ENCODE measurements around the gene PDK3. TPM values are rescaled to one million over a fixed set of nuclear protein-coding genes. Genes with fewer than 3 reads are reported as not detected.

PDK3 gene
- total and polyA plus RNA-seq, 2 experiments from 2014 or later = 22.5 to 23.4 TPM

DNA sequence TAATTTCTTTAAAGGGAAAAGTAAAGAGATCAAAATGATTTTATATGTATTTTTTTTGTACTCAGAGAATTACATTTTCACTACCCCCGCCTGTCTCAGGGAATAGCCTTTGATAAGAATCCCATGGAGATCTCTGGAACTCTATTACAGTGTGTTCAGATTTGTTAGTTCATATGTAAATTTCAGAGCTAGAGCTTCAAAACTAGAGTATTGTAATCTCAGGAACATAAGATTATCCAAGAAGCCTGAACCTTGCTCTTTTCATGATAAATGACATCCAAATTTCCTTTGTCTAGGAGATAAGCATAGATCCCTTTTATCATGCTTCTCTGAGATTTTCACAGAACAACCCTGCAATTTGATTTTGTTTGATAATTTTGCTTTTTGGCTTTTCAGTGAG, 82.9 kb downstream of the PDK3 start:
- no peak for DNase-seq (ENCODE audit: low spot score)
- 100% methylated on average over 1 of the region's 1 CpG for WGBS (ENCODE audit: low lambda C conversion rate, missing lambda C conversion rate)
- Histone ChIP-seq H3K9me2 (replicated peaks; ENCODE audit: insufficient read depth) (no peaks in the 10 kb centered on the region), H4K20me1 (ENCODE audit: insufficient read depth, poor library complexity, severe bottlenecking) (no peaks in the 10 kb centered on the region), H3K27ac (no peak overlapping the region), H3K79me2 (no peaks in the 10 kb centered on the region), H3K27me3 (no peaks in the 10 kb centered on the region), H3K36me3 (replicated peaks; ENCODE audit: insufficient read depth, low read depth) (no peaks in the 10 kb centered on the region), H3K4me1 (ENCODE audit: insufficient read depth) (no peaks in the 10 kb centered on the region), H3K4me3 (no peak overlapping the region), H3K9me3 (ENCODE audit: low read depth) (no peaks in the 10 kb centered on the region), H2AFZ (no peak overlapping the region), H3K4me2 (no peak overlapping the region)
- TF ChIP-seq EZH2phosphoT487 (IDR thresholded peaks at IDR 0.05; ENCODE audit: low read depth, severe bottlenecking, unreplicated experiment) (no peak), EZH2 (IDR thresholded peaks at IDR 0.05; ENCODE audit: borderline replicate concordance) (no peak)
- TF ChIP-seq, protein P1, sequence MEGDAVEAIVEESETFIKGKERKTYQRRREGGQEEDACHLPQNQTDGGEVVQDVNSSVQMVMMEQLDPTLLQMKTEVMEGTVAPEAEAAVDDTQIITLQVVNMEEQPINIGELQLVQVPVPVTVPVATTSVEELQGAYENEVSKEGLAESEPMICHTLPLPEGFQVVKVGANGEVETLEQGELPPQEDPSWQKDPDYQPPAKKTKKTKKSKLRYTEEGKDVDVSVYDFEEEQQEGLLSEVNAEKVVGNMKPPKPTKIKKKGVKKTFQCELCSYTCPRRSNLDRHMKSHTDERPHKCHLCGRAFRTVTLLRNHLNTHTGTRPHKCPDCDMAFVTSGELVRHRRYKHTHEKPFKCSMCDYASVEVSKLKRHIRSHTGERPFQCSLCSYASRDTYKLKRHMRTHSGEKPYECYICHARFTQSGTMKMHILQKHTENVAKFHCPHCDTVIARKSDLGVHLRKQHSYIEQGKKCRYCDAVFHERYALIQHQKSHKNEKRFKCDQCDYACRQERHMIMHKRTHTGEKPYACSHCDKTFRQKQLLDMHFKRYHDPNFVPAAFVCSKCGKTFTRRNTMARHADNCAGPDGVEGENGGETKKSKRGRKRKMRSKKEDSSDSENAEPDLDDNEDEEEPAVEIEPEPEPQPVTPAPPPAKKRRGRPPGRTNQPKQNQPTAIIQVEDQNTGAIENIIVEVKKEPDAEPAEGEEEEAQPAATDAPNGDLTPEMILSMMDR (IDR thresholded peaks at IDR 0.05; ENCODE audit: poor library complexity) = no peak

DNA sequence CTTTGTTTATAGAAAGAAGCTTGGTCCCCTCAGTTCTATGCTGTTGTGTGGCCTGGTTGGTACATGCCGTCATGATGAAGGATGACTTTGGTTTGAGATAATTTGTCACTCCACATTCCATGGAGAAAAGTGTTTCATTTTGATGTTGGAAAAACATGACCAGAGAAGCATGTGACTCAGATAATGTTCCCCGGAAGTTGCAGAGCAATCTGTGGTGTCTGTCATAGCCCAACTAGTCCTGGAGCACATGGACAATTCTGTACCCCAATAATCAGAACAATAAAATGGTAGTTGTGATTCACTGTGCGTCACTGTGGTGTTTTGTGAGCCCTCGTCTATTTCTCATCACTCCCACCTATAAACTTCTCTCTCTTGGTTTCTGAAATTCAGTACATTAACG, 85.1 kb downstream of the PDK3 start:
- TF ChIP-seq EZH2phosphoT487 (IDR thresholded peaks at IDR 0.05; ENCODE audit: low read depth, severe bottlenecking, unreplicated experiment) (no peak), EZH2 (IDR thresholded peaks at IDR 0.05; ENCODE audit: borderline replicate concordance) (no peak)
- TF ChIP-seq, protein P1 (IDR thresholded peaks at IDR 0.05; ENCODE audit: poor library complexity) = no peak
- no peaks in the 10 kb centered on the region for H3K27me3 ChIP-seq
- no peaks in the 10 kb centered on the region for H4K20me1 ChIP-seq (ENCODE audit: insufficient read depth, poor library complexity, severe bottlenecking)
- H3K79me2 ChIP-seq = no peaks in the 10 kb centered on the region
- WGBS (ENCODE audit: low lambda C conversion rate, missing lambda C conversion rate) = 84% methylated on average over 5 of the region's 5 CpGs
- no peaks in the 10 kb centered on the region for H3K4me1 ChIP-seq (ENCODE audit: insufficient read depth)
- no peaks in the 10 kb centered on the region for H3K36me3 ChIP-seq (replicated peaks; ENCODE audit: insufficient read depth, low read depth)
- no peak overlapping the region for H2AFZ ChIP-seq
- H3K9me3 ChIP-seq (ENCODE audit: low read depth) = no peaks in the 10 kb centered on the region
- H3K9me2 ChIP-seq (replicated peaks; ENCODE audit: insufficient read depth) = no peaks in the 10 kb centered on the region
- DNase-seq (ENCODE audit: low spot score) = no peak
- H3K27ac ChIP-seq = no peak overlapping the region
- no peak overlapping the region for H3K4me3 ChIP-seq
- H3K4me2 ChIP-seq = no peak overlapping the region

DNA sequence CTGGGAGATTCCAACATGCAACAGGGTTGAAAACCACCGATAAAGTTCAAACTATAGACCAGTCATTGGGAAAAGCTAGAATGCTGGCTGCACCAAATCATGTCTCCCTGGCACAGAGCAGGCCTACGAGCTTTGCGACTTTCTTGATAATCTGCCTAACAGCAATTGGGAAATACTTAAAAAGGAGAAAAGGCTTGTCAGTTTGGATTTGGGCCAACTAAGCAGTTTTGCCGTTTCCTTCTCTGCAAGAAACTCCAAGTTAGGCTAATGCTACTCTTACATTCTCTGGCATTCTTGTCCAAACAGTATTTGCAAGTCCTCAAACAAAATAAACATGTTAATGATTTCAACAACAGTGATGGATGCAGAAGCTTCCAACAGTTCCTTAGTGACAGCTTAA, 87.9 kb downstream of the PDK3 start:
- WGBS (ENCODE audit: low lambda C conversion rate, missing lambda C conversion rate) = 68% methylated on average over 4 of the region's 4 CpGs
- H3K9me2 ChIP-seq (replicated peaks; ENCODE audit: insufficient read depth) = no peaks in the 10 kb centered on the region
- H3K79me2 ChIP-seq = no peaks in the 10 kb centered on the region
- no peaks in the 10 kb centered on the region for H3K36me3 ChIP-seq (replicated peaks; ENCODE audit: insufficient read depth, low read depth)
- DNase-seq (ENCODE audit: low spot score) = peak; percentile 18
- H3K4me1 ChIP-seq (ENCODE audit: insufficient read depth) = no peaks in the 10 kb centered on the region
- no peak overlapping the region for H3K4me2 ChIP-seq
- H3K9me3 ChIP-seq (ENCODE audit: low read depth) = no peaks in the 10 kb centered on the region
- TF ChIP-seq EZH2phosphoT487 (IDR thresholded peaks at IDR 0.05; ENCODE audit: low read depth, severe bottlenecking, unreplicated experiment) (no peak), EZH2 (IDR thresholded peaks at IDR 0.05; ENCODE audit: borderline replicate concordance) (no peak)
- TF ChIP-seq, protein P1 (IDR thresholded peaks at IDR 0.05; ENCODE audit: poor library complexity) = no peak
- no peak overlapping the region for H2AFZ ChIP-seq
- H3K27me3 ChIP-seq = no peaks in the 10 kb centered on the region
- H3K4me3 ChIP-seq = no peak overlapping the region
- no peaks in the 10 kb centered on the region for H4K20me1 ChIP-seq (ENCODE audit: insufficient read depth, poor library complexity, severe bottlenecking)
- H3K27ac ChIP-seq = no peak overlapping the region

DNA sequence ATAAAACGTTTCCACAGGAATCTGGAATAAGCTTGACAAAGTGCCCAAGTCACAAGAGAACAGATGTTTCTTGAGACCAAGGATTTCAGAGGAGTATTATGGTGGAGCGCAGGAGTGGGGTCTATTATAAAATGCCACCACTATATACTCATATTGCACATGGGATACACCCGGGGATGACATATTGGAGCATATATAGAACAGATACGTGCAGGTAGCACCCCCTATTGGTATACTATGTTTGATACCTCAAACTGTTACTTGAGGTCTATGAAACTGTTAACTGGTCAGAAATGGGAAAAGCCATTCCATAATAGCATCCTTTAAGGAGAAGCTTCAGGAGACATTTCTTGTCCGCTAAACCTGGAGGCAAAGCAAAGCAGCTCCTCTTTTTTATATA, 96.0 kb downstream of the PDK3 start:
- Histone ChIP-seq H3K9me2 (replicated peaks; ENCODE audit: insufficient read depth) (no peaks in the 10 kb centered on the region), H3K27me3 (no peaks in the 10 kb centered on the region), H3K27ac (no peak overlapping the region), H3K4me2 (no peak overlapping the region), H3K36me3 (replicated peaks; ENCODE audit: insufficient read depth, low read depth) (no peaks in the 10 kb centered on the region), H2AFZ (no peak overlapping the region), H4K20me1 (ENCODE audit: insufficient read depth, poor library complexity, severe bottlenecking) (no peaks in the 10 kb centered on the region), H3K4me3 (no peak overlapping the region), H3K9me3 (ENCODE audit: low read depth) (no peaks in the 10 kb centered on the region), H3K4me1 (ENCODE audit: insufficient read depth) (no peaks in the 10 kb centered on the region), H3K79me2 (no peaks in the 10 kb centered on the region)
- 83% methylated on average over 5 of the region's 5 CpGs for WGBS (ENCODE audit: low lambda C conversion rate, missing lambda C conversion rate)
- DNase-seq (ENCODE audit: low spot score) = no peak
- TF ChIP-seq, protein P1 (IDR thresholded peaks at IDR 0.05; ENCODE audit: poor library complexity) = no peak
- TF ChIP-seq EZH2phosphoT487 (IDR thresholded peaks at IDR 0.05; ENCODE audit: low read depth, severe bottlenecking, unreplicated experiment) = no peak
- no peak for TF ChIP-seq EZH2 (IDR thresholded peaks at IDR 0.05; ENCODE audit: borderline replicate concordance)

Measured in hepatocyte (in vitro differentiated cells).